GM12865 (cell line): Measurements from ENCODE around the gene MAOA.

ENCODE experiments used
- DNase-seq: peaks from one replicate; pipeline ENCODE4 v3.0.0; 2010; ENCODE audit warnings: low read depth
- H3K4me3 ChIP-seq: 2 replicates; pipeline ENCODE4 v1.5.1; 2011; ENCODE audit warnings: mild to moderate bottlenecking, low read depth, low read length, control low read depth
- TF ChIP-seq, protein P1 (sequence below): IDR thresholded peaks from 2 replicates; pipeline ENCODE4 v1.5.1; 2011; ENCODE audit warnings: low read length, control low read depth, low read depth, inconsistent platforms; ENCODE audit not compliant: insufficient read depth; ENCODE audit errors: missing control alignments

MAOA gene

GRCh38 chrX:43716144-43716543 is 60.0 kb downstream of the MAOA start:
- H3K4me3 ChIP-seq: no peak overlapping the region
- TF ChIP-seq, protein P1, sequence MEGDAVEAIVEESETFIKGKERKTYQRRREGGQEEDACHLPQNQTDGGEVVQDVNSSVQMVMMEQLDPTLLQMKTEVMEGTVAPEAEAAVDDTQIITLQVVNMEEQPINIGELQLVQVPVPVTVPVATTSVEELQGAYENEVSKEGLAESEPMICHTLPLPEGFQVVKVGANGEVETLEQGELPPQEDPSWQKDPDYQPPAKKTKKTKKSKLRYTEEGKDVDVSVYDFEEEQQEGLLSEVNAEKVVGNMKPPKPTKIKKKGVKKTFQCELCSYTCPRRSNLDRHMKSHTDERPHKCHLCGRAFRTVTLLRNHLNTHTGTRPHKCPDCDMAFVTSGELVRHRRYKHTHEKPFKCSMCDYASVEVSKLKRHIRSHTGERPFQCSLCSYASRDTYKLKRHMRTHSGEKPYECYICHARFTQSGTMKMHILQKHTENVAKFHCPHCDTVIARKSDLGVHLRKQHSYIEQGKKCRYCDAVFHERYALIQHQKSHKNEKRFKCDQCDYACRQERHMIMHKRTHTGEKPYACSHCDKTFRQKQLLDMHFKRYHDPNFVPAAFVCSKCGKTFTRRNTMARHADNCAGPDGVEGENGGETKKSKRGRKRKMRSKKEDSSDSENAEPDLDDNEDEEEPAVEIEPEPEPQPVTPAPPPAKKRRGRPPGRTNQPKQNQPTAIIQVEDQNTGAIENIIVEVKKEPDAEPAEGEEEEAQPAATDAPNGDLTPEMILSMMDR: no peak
- DNase-seq: no peak

DNA sequence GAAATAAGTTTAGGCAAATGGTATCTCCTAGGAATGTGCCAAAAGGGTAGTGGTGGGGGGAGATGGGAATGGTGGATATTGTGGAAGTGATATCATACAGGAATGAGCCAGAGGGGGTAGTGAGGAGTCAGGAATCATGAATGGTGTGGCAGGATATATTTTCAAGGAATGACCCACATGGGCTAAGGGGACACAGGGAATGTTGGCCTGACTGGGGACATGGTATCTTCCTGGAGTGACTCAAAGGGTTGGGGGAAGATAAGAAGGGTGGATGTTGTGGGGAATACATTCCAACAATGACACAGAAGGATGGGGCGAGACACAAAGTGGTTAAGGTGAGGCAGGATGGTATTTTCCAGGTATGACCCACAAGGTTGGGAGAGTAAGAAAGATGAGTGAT is 60.6 kb downstream of the MAOA start:
- H3K4me3 ChIP-seq: no peak overlapping the region
- DNase-seq: no peak
- TF ChIP-seq, protein P1: no peak

DNA sequence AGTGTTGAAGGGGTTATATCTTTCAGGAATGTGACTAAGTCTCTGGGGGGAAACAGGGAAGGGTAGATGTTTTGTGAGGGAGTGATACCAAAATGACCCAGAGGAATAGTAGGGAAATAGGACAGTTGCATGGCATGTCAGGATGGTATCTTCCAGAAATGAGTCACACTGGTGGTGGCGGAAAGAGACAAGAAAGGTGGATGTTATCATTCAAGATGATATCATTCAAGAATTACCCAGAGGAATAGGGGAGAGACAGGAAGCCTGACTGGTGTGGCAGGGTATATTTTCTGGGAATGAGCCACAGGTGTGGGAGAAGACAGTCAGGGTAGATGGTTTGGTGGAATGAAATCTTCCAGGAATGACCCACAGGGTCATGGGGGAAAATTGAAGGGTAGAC is 61.1 kb downstream of the MAOA start:
- TF ChIP-seq, protein P1: no peak
- no peak for DNase-seq
- no peak overlapping the region for H3K4me3 ChIP-seq

DNA sequence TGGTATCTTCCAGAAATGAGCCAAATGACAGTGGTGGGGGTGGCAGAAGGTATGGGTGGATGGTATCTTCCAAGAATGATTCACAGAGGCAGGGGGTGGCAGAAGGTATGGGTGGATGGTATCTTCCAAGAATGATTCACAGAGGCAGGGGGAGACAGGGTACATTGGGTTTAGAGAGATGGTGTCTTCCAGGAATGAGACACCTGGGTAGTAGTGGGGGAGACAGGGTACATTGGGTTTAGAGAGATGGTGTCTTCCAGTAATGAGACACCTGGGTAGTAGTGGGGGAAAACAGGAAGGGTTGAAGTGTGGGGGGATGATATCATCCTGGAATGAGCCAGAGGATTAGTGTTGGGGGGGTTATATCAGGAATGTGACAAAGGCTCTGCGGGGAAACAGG is 62.0 kb downstream of the MAOA start:
- no peak overlapping the region for H3K4me3 ChIP-seq
- TF ChIP-seq, protein P1: no peak
- DNase-seq: no peak

DNA sequence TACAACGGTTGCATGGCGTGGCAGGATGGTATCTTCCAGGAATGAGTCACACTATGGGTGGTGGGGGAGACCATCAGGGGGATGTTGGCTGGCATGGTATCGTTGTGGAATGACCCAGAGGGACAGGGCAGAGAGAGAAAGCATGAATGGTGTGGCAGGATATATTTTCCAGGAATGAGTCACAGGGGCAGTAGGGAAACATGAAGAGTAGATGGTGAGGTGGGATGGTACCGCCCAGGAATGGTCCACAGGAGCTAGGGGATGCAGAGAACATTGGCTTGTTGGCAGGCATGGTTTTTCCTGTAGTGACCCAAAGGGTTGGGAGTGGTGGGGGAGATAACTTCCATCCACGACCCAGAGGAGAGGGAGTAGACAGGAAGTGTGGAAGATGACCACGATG is 62.4 kb downstream of the MAOA start:
- TF ChIP-seq, protein P1: no peak
- no peak for DNase-seq

DNA sequence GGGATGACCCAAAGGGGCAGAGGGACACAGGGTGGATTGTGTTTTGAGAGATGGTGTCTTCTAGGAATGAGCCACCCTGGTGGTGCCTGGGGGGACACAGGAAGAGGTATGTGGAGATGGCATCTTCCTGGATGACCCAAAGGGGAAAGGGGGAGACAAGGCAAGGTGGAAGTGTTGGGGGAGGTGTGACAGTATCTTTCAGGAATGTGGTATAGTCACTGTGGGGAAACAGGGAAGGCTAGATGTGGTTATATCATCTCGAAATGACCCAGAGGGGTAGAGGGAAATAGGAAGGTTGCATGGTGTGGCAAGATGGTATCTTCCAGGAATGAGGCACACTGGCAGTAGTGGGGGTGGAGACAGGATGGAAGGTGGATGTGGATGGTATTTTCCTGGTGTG is 62.9 kb downstream of the MAOA start:
- DNase-seq: no peak
- H3K4me3 ChIP-seq: no peak overlapping the region
- TF ChIP-seq, protein P1: no peak

More for the DNA sequence above, 62.4 kb downstream of the MAOA start:
- H3K4me3 ChIP-seq: no peak overlapping the region

- DNase-seq: no peak
- TF ChIP-seq, protein P1: no peak
- H3K4me3 ChIP-seq: no peak overlapping the region
These were observed 64.0 kb downstream of the MAOA start for GRCh38 chrX:43720082-43720481.
